Neuronal stem cell (in vitro differentiated cells): ENCODE measurements around the gene TTC23.

Experiments
- DNase-seq: peaks from one replicate; pipeline ENCODE4 v3.0.0-alpha.2; 2013; ENCODE audit warnings: low spot score
- H2AFZ ChIP-seq: one replicate; pipeline ENCODE4 v1.6.1; 2013; ENCODE audit warnings: mild to moderate bottlenecking, low read length, inconsistent platforms
- H2AK5ac ChIP-seq: 2 replicates; pipeline ENCODE4 v1.6.1; 2013; ENCODE audit warnings: low read depth, mild to moderate bottlenecking, inconsistent platforms, low read length, moderate library complexity, mixed read lengths
- H2BK120ac ChIP-seq: 2 replicates; pipeline ENCODE4 v1.6.1; 2013; ENCODE audit warnings: low read depth, mild to moderate bottlenecking, inconsistent platforms, low read length, moderate library complexity, mixed read lengths
- H2BK12ac ChIP-seq: one replicate; pipeline ENCODE4 v1.6.1; 2013; ENCODE audit warnings: low read length, inconsistent platforms
- H2BK15ac ChIP-seq: 2 replicates; pipeline ENCODE4 v1.6.1; 2013; ENCODE audit warnings: mild to moderate bottlenecking, low read length, inconsistent platforms, mixed read lengths
- H2BK5ac ChIP-seq: one replicate; pipeline ENCODE4 v1.6.1; 2013; ENCODE audit warnings: inconsistent platforms, mild to moderate bottlenecking, low read length, moderate library complexity
- H3K14ac ChIP-seq: one replicate; pipeline ENCODE4 v1.6.1; 2013; ENCODE audit warnings: low read length, inconsistent platforms
- H3K18ac ChIP-seq: 2 replicates; pipeline ENCODE4 v1.6.1; 2013; ENCODE audit warnings: low read length, inconsistent platforms
- H3K23ac ChIP-seq: 2 replicates; pipeline ENCODE4 v1.6.1; 2013; ENCODE audit warnings: low read depth, mild to moderate bottlenecking, mixed read lengths, low read length, inconsistent platforms; ENCODE audit not compliant: poor library complexity
- H3K27ac ChIP-seq: replicated peaks from 3 replicates; pipeline ENCODE4 v1.5.1; 2013; ENCODE audit warnings: low read length, inconsistent platforms
- H3K27me3 ChIP-seq, 3 experiments: 2 replicates each; pipeline ENCODE4 v1.6.1; 2013; ENCODE audit warnings: low read length in 3 of 3, mild to moderate bottlenecking in 2 of 3, inconsistent platforms in 1 of 3, low read depth in 1 of 3, mixed read lengths in 1 of 3, moderate library complexity in 1 of 3; ENCODE audit not compliant: control insufficient read depth in 3 of 3, insufficient read depth in 3 of 3
- H3K36me3 ChIP-seq, 2 donors: replicated peaks in 1 of 2; 2 replicates each; pipeline ENCODE4 v1.6.1; 2013; ENCODE audit warnings: low read length in 2 of 2; ENCODE audit not compliant: control insufficient read depth in 2 of 2, insufficient read depth in 2 of 2
- H3K4ac ChIP-seq: 2 replicates; pipeline ENCODE4 v1.6.1; 2013; ENCODE audit warnings: inconsistent platforms, mild to moderate bottlenecking, low read length, moderate library complexity
- H3K4me1 ChIP-seq, 2 donors: 1 replicate in 1 of 2; 2 replicates in 1 of 2; pipeline ENCODE4 v1.6.1; 2013; ENCODE audit warnings: low read length in 2 of 2, low read depth in 1 of 2; ENCODE audit not compliant: control insufficient read depth in 2 of 2, insufficient read depth in 1 of 2
- H3K4me2 ChIP-seq: one replicate; pipeline ENCODE4 v1.6.1; 2013; ENCODE audit warnings: mild to moderate bottlenecking, low read length, inconsistent platforms; ENCODE audit not compliant: insufficient read depth, poor library complexity, severe bottlenecking
- H3K4me3 ChIP-seq, 2 donors: 2 replicates each; pipeline ENCODE4 v1.5.1; 2013; ENCODE audit warnings: low read length in 2 of 2, mild to moderate bottlenecking in 2 of 2, inconsistent platforms in 1 of 2, moderate library complexity in 1 of 2
- H3K79me1 ChIP-seq: one replicate; pipeline ENCODE4 v1.6.1; 2013; ENCODE audit warnings: low read depth, mild to moderate bottlenecking, inconsistent platforms, low read length, moderate library complexity
- H3K9ac ChIP-seq: one replicate; pipeline ENCODE4 v1.6.1; 2013; ENCODE audit warnings: mild to moderate bottlenecking, low read depth, low read length, inconsistent platforms; ENCODE audit not compliant: poor library complexity
- H3K9me3 ChIP-seq, 2 donors: replicated peaks in 1 of 2; 2 replicates each; pipeline versions ENCODE3 to v1.6.1; 2013; ENCODE audit warnings: low read length in 2 of 2, mild to moderate bottlenecking in 2 of 2, inconsistent platforms in 1 of 2, low read depth in 1 of 2, mixed read lengths in 1 of 2, moderate library complexity in 1 of 2; ENCODE audit not compliant: control insufficient read depth in 2 of 2, insufficient read depth in 1 of 2
- H4K8ac ChIP-seq: one replicate; pipeline ENCODE4 v1.6.1; 2013; ENCODE audit warnings: low read depth, mild to moderate bottlenecking, inconsistent platforms, low read length, moderate library complexity
- H4K91ac ChIP-seq: one replicate; pipeline ENCODE4 v1.6.1; 2013; ENCODE audit warnings: low read length, low read depth, mild to moderate bottlenecking, inconsistent platforms; ENCODE audit not compliant: poor library complexity
- WGBS, 2 donors: extraction: QIAGEN DNeasy Blood & Tissue Kit; methylation state at CpG; one replicate each; pipeline ENCODE4 v1.1.7; 2013; ENCODE audit warnings: missing lambda C conversion rate in 2 of 2, mixed read lengths in 1 of 2; ENCODE audit not compliant: insufficient read length in 2 of 2, insufficient replicate concordance in 1 of 2; ENCODE audit errors: extremely low coverage in 2 of 2; 5-methylcytosine and 5-hydroxymethylcytosine counted together

TTC23 gene

GRCh38 chr15:99137877-99138276, 111.5 kb downstream of the TTC23 start:
- no peak for DNase-seq
- H2BK5ac ChIP-seq = no peak overlapping the region
- WGBS, 2 donors = no CpG with 5 or more reads among the region's 5 CpGs
- H3K4me1 ChIP-seq = peaks cover 9 to 13% of the 10 kb centered on the region in 2 donors
- no peak overlapping the region for H3K4ac ChIP-seq
- H3K4me2 ChIP-seq = no peak overlapping the region
- H2AFZ ChIP-seq = no peak overlapping the region
- H3K9ac ChIP-seq = no peak overlapping the region
- H2BK12ac ChIP-seq = no peak overlapping the region
- H2BK15ac ChIP-seq = no peak overlapping the region
- H4K91ac ChIP-seq = no peak overlapping the region
- peaks cover 0 to 2% of the 10 kb centered on the region in 2 donors for H3K9me3 ChIP-seq
- H3K27ac ChIP-seq = no peak overlapping the region
- H4K8ac ChIP-seq = no peak overlapping the region
- peaks cover 6 to 29% of the 10 kb centered on the region in 2 donors for H3K36me3 ChIP-seq
- H2AK5ac ChIP-seq = no peak overlapping the region
- no peak overlapping the region for H3K18ac ChIP-seq
- no peak overlapping the region for H3K23ac ChIP-seq
- H3K79me1 ChIP-seq = no peaks in the 10 kb centered on the region
- H2BK120ac ChIP-seq = no peak overlapping the region
- no peaks in the 10 kb centered on the region for H3K27me3 ChIP-seq
- H3K4me3 ChIP-seq = no peak overlapping the region
- H3K14ac ChIP-seq = no peak overlapping the region

GRCh38 chr15:99137111-99137546, 112.3 kb downstream of the TTC23 start:
- H3K36me3 ChIP-seq = peaks cover 6 to 37% of the 10 kb centered on the region in 2 donors
- peaks cover 0 to 2% of the 10 kb centered on the region in 2 donors for H3K9me3 ChIP-seq
- H3K4ac ChIP-seq = no peak overlapping the region
- peaks cover 3 to 8% of the 10 kb centered on the region in 2 donors for H3K4me1 ChIP-seq
- H3K18ac ChIP-seq = peak overlapping the region; percentile 53
- no peaks in the 10 kb centered on the region for H3K79me1 ChIP-seq
- no peak overlapping the region for H2BK15ac ChIP-seq
- H3K4me2 ChIP-seq = no peak overlapping the region
- no peak overlapping the region for H3K9ac ChIP-seq
- no peak overlapping the region for H2AFZ ChIP-seq
- H2BK12ac ChIP-seq = no peak overlapping the region
- no peaks in the 10 kb centered on the region for H3K27me3 ChIP-seq
- H3K27ac ChIP-seq = no peak overlapping the region
- H3K4me3 ChIP-seq = no peak overlapping the region
- no peak overlapping the region for H2BK5ac ChIP-seq
- H4K8ac ChIP-seq = no peak overlapping the region
- DNase-seq = no peak
- no peak overlapping the region for H2AK5ac ChIP-seq
- H3K14ac ChIP-seq = no peak overlapping the region
- no peak overlapping the region for H3K23ac ChIP-seq
- no peak overlapping the region for H2BK120ac ChIP-seq
- no CpG with 5 or more reads among the region's 13 CpGs for WGBS, 2 donors
- no peak overlapping the region for H4K91ac ChIP-seq

- Histone ChIP-seq H2BK12ac (no peak overlapping the region), H3K36me3 (peaks cover 6 to 56% of the 10 kb centered on the region in 2 donors), H3K9me3 (peaks cover 0 to under 1% of the 10 kb centered on the region in 2 donors), H3K4ac (no peak overlapping the region), H3K27me3 (no peaks in the 10 kb centered on the region), H3K14ac (no peak overlapping the region), H3K4me2 (no peak overlapping the region), H2AK5ac (no peak overlapping the region), H3K4me3 (no peak overlapping the region), H3K79me1 (no peaks in the 10 kb centered on the region), H2BK120ac (no peak overlapping the region), H3K9ac (no peak overlapping the region), H4K91ac (no peak overlapping the region), H3K18ac (no peak overlapping the region), H2BK15ac (no peak overlapping the region), H3K27ac (no peak overlapping the region), H2BK5ac (no peak overlapping the region), H3K4me1 (peaks cover 0 to 5% of the 10 kb centered on the region in 2 donors), H2AFZ (no peak overlapping the region), H4K8ac (no peak overlapping the region), H3K23ac (no peak overlapping the region)
- WGBS, 2 donors = no CpG with 5 or more reads among the region's 4 CpGs
- DNase-seq = no peak
These were observed 114.2 kb downstream of the TTC23 start for GRCh38 chr15:99135194-99135593.

- DNase-seq = no peak
- Histone ChIP-seq H4K91ac (no peak overlapping the region), H3K4me3 (no peak overlapping the region), H3K27me3 (no peaks in the 10 kb centered on the region), H3K4ac (no peak overlapping the region), H3K23ac (no peak overlapping the region), H3K4me2 (no peak overlapping the region), H2BK120ac (no peak overlapping the region), H3K9me3 (peaks cover 0 to 7% of the 10 kb centered on the region in 2 donors), H3K27ac (no peak overlapping the region), H2BK5ac (no peak overlapping the region), H2BK12ac (no peak overlapping the region), H2AFZ (no peak overlapping the region), H3K9ac (no peak overlapping the region), H2AK5ac (no peak overlapping the region), H3K36me3 (peaks cover 6 to 64% of the 10 kb centered on the region in 2 donors), H3K4me1 (peaks cover 0 to 5% of the 10 kb centered on the region in 2 donors), H4K8ac (no peak overlapping the region), H3K14ac (no peak overlapping the region), H3K18ac (no peak overlapping the region), H2BK15ac (no peak overlapping the region), H3K79me1 (no peaks in the 10 kb centered on the region)
- WGBS, 2 donors = no CpG with 5 or more reads among the region's 11 CpGs
These were observed 115.0 kb downstream of the TTC23 start for GRCh38 chr15:99134317-99134821.
